H9 (cell line): ENCODE measurements around the gene LCP1. TPM values are rescaled to one million over a fixed set of nuclear protein-coding genes. Genes with fewer than 3 reads are reported as not detected.

Source experiments
- DNase-seq: peaks from one replicate; pipeline ENCODE4 v3.0.0-alpha.2; 2017
- H2AFZ ChIP-seq: one replicate; pipeline ENCODE4 v1.6.1; 2013; ENCODE audit warnings: mild to moderate bottlenecking, low read length, control low read depth, moderate library complexity
- H2AK5ac ChIP-seq: 2 replicates; pipeline ENCODE4 v1.6.1; 2013; ENCODE audit warnings: low read length, control low read depth, mixed read lengths; ENCODE audit not compliant: insufficient read length
- H2BK120ac ChIP-seq: one replicate; pipeline ENCODE4 v1.6.1; 2013; ENCODE audit warnings: low read depth, mild to moderate bottlenecking, low read length, control low read depth, inconsistent platforms; ENCODE audit not compliant: poor library complexity, severe bottlenecking
- H2BK12ac ChIP-seq: 2 replicates; pipeline ENCODE4 v1.6.1; 2013; ENCODE audit warnings: low read length, control low read depth, mixed read lengths, low read depth; ENCODE audit not compliant: insufficient read length
- H2BK15ac ChIP-seq: 2 replicates; pipeline ENCODE4 v1.6.1; 2013; ENCODE audit warnings: low read depth, low read length, control low read depth
- H2BK20ac ChIP-seq: one replicate; pipeline ENCODE4 v1.6.1; 2013; ENCODE audit warnings: low read depth, mild to moderate bottlenecking, low read length, control low read depth, inconsistent platforms; ENCODE audit not compliant: poor library complexity, severe bottlenecking
- H2BK5ac ChIP-seq: 2 replicates; pipeline ENCODE4 v1.6.1; 2013; ENCODE audit warnings: low read length, control low read depth, mixed read lengths; ENCODE audit not compliant: insufficient read length
- H3K14ac ChIP-seq: 2 replicates; pipeline ENCODE4 v1.6.1; 2013; ENCODE audit warnings: low read length, control low read depth; ENCODE audit not compliant: insufficient read depth
- H3K18ac ChIP-seq: 2 replicates; pipeline ENCODE4 v1.6.1; 2013; ENCODE audit warnings: low read depth, mild to moderate bottlenecking, mixed read lengths, low read length, control low read depth; ENCODE audit not compliant: insufficient read length
- H3K23ac ChIP-seq: 2 replicates; pipeline ENCODE4 v1.6.1; 2013; ENCODE audit warnings: low read length, control low read depth, mixed read lengths, low read depth; ENCODE audit not compliant: insufficient read length
- H3K23me2 ChIP-seq: 2 replicates; pipeline ENCODE4 v1.6.1; 2013; ENCODE audit warnings: low read depth, mild to moderate bottlenecking, mixed read lengths, low read length, control low read depth; ENCODE audit not compliant: insufficient read length, poor library complexity, severe bottlenecking
- H3K27ac ChIP-seq: 2 replicates; pipeline ENCODE4 v1.5.1; 2013; ENCODE audit warnings: low read length, control low read depth, mixed read lengths, low read depth; ENCODE audit not compliant: insufficient read length
- H3K27me3 ChIP-seq: 2 replicates; pipeline ENCODE4 v1.6.1; 2013; ENCODE audit warnings: low read length, control low read depth, inconsistent platforms; ENCODE audit not compliant: insufficient read depth
- H3K4ac ChIP-seq: 2 replicates; pipeline ENCODE4 v1.6.1; 2013; ENCODE audit warnings: low read depth, mild to moderate bottlenecking, control low read depth, inconsistent platforms, low read length, moderate library complexity
- H3K4me1 ChIP-seq: 2 replicates; pipeline ENCODE4 v1.6.1; 2013; ENCODE audit warnings: low read length, control low read depth, inconsistent platforms; ENCODE audit not compliant: insufficient read depth
- H3K4me2 ChIP-seq: 2 replicates; pipeline ENCODE4 v1.6.1; 2013; ENCODE audit warnings: low read length, control low read depth, mixed read lengths; ENCODE audit not compliant: insufficient read length, insufficient read depth
- H3K56ac ChIP-seq: 2 replicates; pipeline ENCODE4 v1.6.1; 2013; ENCODE audit warnings: low read depth, mild to moderate bottlenecking, mixed read lengths, low read length, control low read depth; ENCODE audit not compliant: insufficient read length
- H3K79me1 ChIP-seq: 2 replicates; pipeline ENCODE4 v1.6.1; 2013; ENCODE audit warnings: low read depth, mild to moderate bottlenecking, moderate library complexity, low read length, control low read depth, inconsistent platforms; ENCODE audit not compliant: insufficient read depth, poor library complexity, severe bottlenecking
- H3K79me2 ChIP-seq: 2 replicates; pipeline ENCODE4 v1.6.1; 2013; ENCODE audit warnings: low read length, control low read depth, inconsistent platforms; ENCODE audit not compliant: insufficient read depth
- H3K9ac ChIP-seq: 2 replicates; pipeline ENCODE4 v1.6.1; 2013; ENCODE audit warnings: low read length, control low read depth, mixed read lengths; ENCODE audit not compliant: insufficient read length; ENCODE audit errors: extremely low read depth
- H3K9me3 ChIP-seq: one replicate; pipeline ENCODE4 v1.6.1; 2013; ENCODE audit warnings: low read depth, low read length, inconsistent platforms; ENCODE audit not compliant: control insufficient read depth
- H3T11ph ChIP-seq: one replicate; pipeline ENCODE4 v1.6.1; 2013; ENCODE audit warnings: mild to moderate bottlenecking, low read length, control low read depth, inconsistent platforms
- H4K20me1 ChIP-seq: one replicate; pipeline ENCODE4 v1.6.1; 2013; ENCODE audit not compliant: control insufficient read depth, insufficient read length, insufficient read depth
- H4K5ac ChIP-seq: 2 replicates; pipeline ENCODE4 v1.6.1; 2013; ENCODE audit warnings: low read depth, mild to moderate bottlenecking, mixed read lengths, low read length, control low read depth; ENCODE audit not compliant: insufficient read length
- H4K8ac ChIP-seq: replicated peaks from 2 replicates; pipeline ENCODE4 v1.6.1; 2013; ENCODE audit warnings: low read length, control low read depth, mixed read lengths, low read depth; ENCODE audit not compliant: insufficient read length
- H4K91ac ChIP-seq: 2 replicates; pipeline ENCODE4 v1.6.1; 2013; ENCODE audit warnings: low read depth, mild to moderate bottlenecking, moderate library complexity, mixed read lengths, low read length, control low read depth; ENCODE audit not compliant: insufficient read length
- H3K27ac Mint-ChIP-seq, 3 experiments: 2 replicates in 2 of 3; 3 replicates in 1 of 3; pipeline ENCODE4 v1.8.0; 2020 to 2021; ENCODE audit warnings: mixed read lengths in 3 of 3, mild to moderate bottlenecking in 1 of 3, moderate library complexity in 1 of 3
- H3K27me3 Mint-ChIP-seq: 2 replicates; pipeline ENCODE4 v1.8.0; 2021; ENCODE audit warnings: low read depth, mild to moderate bottlenecking, moderate library complexity, mixed read lengths
- H3K36me3 Mint-ChIP-seq, 3 experiments: 2 replicates in 2 of 3; 3 replicates in 1 of 3; pipeline ENCODE4 v1.8.0; 2020 to 2021; ENCODE audit warnings: low read depth in 3 of 3, mixed read lengths in 3 of 3; ENCODE audit not compliant: insufficient read depth in 1 of 3
- H3K4me1 Mint-ChIP-seq, 2 experiments: 2 replicates each; pipeline ENCODE4 v1.8.0; 2020; ENCODE audit warnings: mixed read lengths in 2 of 2
- H3K4me3 Mint-ChIP-seq, 2 experiments: 2 replicates in 1 of 2; 3 replicates in 1 of 2; pipeline ENCODE4 v1.8.0; 2020 to 2021; ENCODE audit warnings: mild to moderate bottlenecking in 2 of 2, mixed read lengths in 2 of 2, moderate library complexity in 1 of 2
- H3K9me3 Mint-ChIP-seq, 2 experiments: 2 replicates in 1 of 2; 3 replicates in 1 of 2; pipeline ENCODE4 v1.8.0; 2020; ENCODE audit warnings: mild to moderate bottlenecking in 2 of 2, mixed read lengths in 2 of 2, moderate library complexity in 1 of 2
- WGBS: extraction: QIAGEN DNeasy Blood & Tissue Kit; methylation state at CpG from one replicate; pipeline ENCODE4 v1.1.7; 2013; ENCODE audit warnings: missing lambda C conversion rate, low lambda C conversion rate, mixed read lengths; ENCODE audit not compliant: insufficient read length; ENCODE audit errors: extremely low coverage; 5-methylcytosine and 5-hydroxymethylcytosine counted together
- total RNA-seq: library from RNA; stranded (reverse); gene quantifications from 2 replicates; pipeline ENCODE4 v1.2.1, GENCODE V29; 2021
- TF ChIP-seq, protein P1 (sequence below): fragments of 200-600 bp; sonication (generic); conservative IDR thresholded peaks from 3 replicates; pipeline ENCODE4 v1.8.0; 2021; ENCODE audit warnings: antibody characterized with exemption, mild to moderate bottlenecking

LCP1 gene
- total RNA-seq, 1 experiment from 2014 or later: 0.81 TPM

DNA sequence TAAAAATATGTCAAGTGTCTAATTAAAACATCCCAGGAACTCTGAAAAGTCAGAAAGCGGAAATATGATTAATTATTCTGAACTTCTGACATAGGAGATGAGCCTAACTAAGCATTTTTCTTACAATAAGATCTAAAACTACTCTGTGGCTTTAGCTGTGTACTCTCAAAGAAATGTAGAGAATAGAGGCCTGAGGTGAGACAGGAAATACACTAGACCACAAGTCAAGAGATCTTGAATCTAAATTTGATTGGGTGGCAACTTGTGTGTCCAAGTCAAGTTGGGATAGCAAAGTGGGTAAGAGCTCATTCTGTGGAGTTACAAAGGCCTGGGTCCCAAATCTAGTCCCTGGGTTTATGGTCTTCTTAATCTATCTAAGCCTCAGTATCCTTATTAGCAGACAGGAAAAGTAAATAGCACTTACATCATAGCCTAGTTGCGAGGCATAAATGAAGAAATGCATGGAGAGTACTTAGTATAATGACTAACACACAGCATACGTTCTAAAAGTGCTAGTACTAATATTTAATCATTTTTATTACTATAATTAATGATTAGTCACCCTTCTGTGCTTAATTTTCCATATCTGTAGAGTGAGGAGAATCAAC is 20.3 kb upstream of the LCP1 start:
- TF ChIP-seq, protein P1, sequence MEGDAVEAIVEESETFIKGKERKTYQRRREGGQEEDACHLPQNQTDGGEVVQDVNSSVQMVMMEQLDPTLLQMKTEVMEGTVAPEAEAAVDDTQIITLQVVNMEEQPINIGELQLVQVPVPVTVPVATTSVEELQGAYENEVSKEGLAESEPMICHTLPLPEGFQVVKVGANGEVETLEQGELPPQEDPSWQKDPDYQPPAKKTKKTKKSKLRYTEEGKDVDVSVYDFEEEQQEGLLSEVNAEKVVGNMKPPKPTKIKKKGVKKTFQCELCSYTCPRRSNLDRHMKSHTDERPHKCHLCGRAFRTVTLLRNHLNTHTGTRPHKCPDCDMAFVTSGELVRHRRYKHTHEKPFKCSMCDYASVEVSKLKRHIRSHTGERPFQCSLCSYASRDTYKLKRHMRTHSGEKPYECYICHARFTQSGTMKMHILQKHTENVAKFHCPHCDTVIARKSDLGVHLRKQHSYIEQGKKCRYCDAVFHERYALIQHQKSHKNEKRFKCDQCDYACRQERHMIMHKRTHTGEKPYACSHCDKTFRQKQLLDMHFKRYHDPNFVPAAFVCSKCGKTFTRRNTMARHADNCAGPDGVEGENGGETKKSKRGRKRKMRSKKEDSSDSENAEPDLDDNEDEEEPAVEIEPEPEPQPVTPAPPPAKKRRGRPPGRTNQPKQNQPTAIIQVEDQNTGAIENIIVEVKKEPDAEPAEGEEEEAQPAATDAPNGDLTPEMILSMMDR: no peak
- H2BK5ac ChIP-seq: no peak overlapping the region
- DNase-seq: no peak
- 0 out of 4 replicates have a peak, but pooled peaks cover 0 to under 1% of the 10 kb centered on the region in 2 experiments for H3K4me1 Mint-ChIP-seq
- H4K20me1 ChIP-seq: no peaks in the 10 kb centered on the region
- H3K9me3 ChIP-seq: no peaks in the 10 kb centered on the region
- no peak overlapping the region for H3K4ac ChIP-seq
- H3K27ac Mint-ChIP-seq: no peak overlapping the region
- H4K5ac ChIP-seq: no peak overlapping the region
- no peak overlapping the region for H2BK15ac ChIP-seq
- no peaks in the 10 kb centered on the region for H3K9me3 Mint-ChIP-seq
- no peak overlapping the region for H3K27ac ChIP-seq
- no peak overlapping the region for H3K56ac ChIP-seq
- WGBS: no CpG with 5 or more reads among the region's 3 CpGs
- H3K23me2 ChIP-seq: no peaks in the 10 kb centered on the region
- H3K27me3 Mint-ChIP-seq: no peaks in the 10 kb centered on the region; the same call in 1 of the 2 replicates
- H2BK20ac ChIP-seq: no peak overlapping the region
- no peaks in the 10 kb centered on the region for H3K4me1 ChIP-seq
- H3K36me3 Mint-ChIP-seq: no peaks in the 10 kb centered on the region
- no peak overlapping the region for H3K4me3 Mint-ChIP-seq
- H3K14ac ChIP-seq: no peak overlapping the region
- H3K23ac ChIP-seq: no peak overlapping the region
- H4K8ac ChIP-seq: no peak overlapping the region
- no peaks in the 10 kb centered on the region for H3K27me3 ChIP-seq
- H4K91ac ChIP-seq: no peak overlapping the region
- H2AK5ac ChIP-seq: no peak overlapping the region
- H3K18ac ChIP-seq: no peak overlapping the region
- no peak overlapping the region for H2AFZ ChIP-seq
- no peaks in the 10 kb centered on the region for H3K79me2 ChIP-seq
- H3T11ph ChIP-seq: no peak overlapping the region
- H2BK12ac ChIP-seq: no peak overlapping the region
- H2BK120ac ChIP-seq: no peak overlapping the region
- no peak overlapping the region for H3K9ac ChIP-seq
- no peaks in the 10 kb centered on the region for H3K79me1 ChIP-seq
- no peak overlapping the region for H3K4me2 ChIP-seq
